Stimulated activated CD4-positive, alpha-beta T cell treated with anti-CD3 and anti-CD28 coated beads, Interleukin-15, amount 100 ng/mL, for 24 hours (primary cell): ENCODE measurements around the gene USP16.
"Not testable (repeated sequence)": the region's sequence is repeated elsewhere in the genome, so short reads cannot be mapped to it uniquely, and the experiment has no call there.

Source experiments
- DNase-seq: peaks from one replicate; pipeline ENCODE4 v3.0.0-alpha.2; 2020

The USP16 gene

GRCh38 chr21:29024474-29025327 lies at the start of gene USP16:
TSS of gene USP16 (plus strand) at chr21:29024668. CDS start at chr21:29027914, 3,246 bp downstream.
- DNase-seq = peak; percentile 93

GRCh38 chr21:28975397-28975796 lies 49.1 kb upstream of the USP16 start:
- DNase-seq = no peak

GRCh38 chr21:28979092-28979491 lies 45.4 kb upstream of the USP16 start:
- DNase-seq = no peak

- no peak for DNase-seq
Observed at GRCh38 chr21:28982637-28983036, 41.8 kb upstream of the USP16 start.

GRCh38 chr21:28986677-28987076 lies 37.8 kb upstream of the USP16 start:
- no peak for DNase-seq

GRCh38 chr21:28988146-28988545 lies 36.3 kb upstream of the USP16 start:
- peak; percentile 44 for DNase-seq

- no peak for DNase-seq
Observed at GRCh38 chr21:28991861-28992525, 32.5 kb upstream of the USP16 start.

- DNase-seq = peak; percentile 99
Observed at GRCh38 chr21:28992526-28993292, 31.8 kb upstream of the USP16 start, which contains the start of gene LTN1. TSS of gene LTN1 (minus strand) at chr21:28992877. CDS start at chr21:28992805, 72 bp downstream.

GRCh38 chr21:28993293-28993629 lies 31.2 kb upstream of the USP16 start:
- DNase-seq = no peak

- DNase-seq = peak; percentile 95
Observed at GRCh38 chr21:29002442-29003144, 21.9 kb upstream of the USP16 start.

GRCh38 chr21:29005696-29006095 lies 18.8 kb upstream of the USP16 start:
- DNase-seq = no peak

GRCh38 chr21:29007135-29007534 lies 17.3 kb upstream of the USP16 start:
- DNase-seq = no peak

- no peak for DNase-seq
Observed at GRCh38 chr21:29007810-29008209, 16.7 kb upstream of the USP16 start.

- no peak for DNase-seq
Observed at GRCh38 chr21:29008367-29008766, 16.1 kb upstream of the USP16 start.

GRCh38 chr21:29011236-29011635 lies 13.2 kb upstream of the USP16 start:
- not testable (repeated sequence) for DNase-seq

GRCh38 chr21:29017639-29018237 lies 6.7 kb upstream of the USP16 start:
- no peak for DNase-seq

- no peak for DNase-seq
Observed at GRCh38 chr21:29018540-29018939, 5.9 kb upstream of the USP16 start.

- DNase-seq = no peak
Observed at GRCh38 chr21:29022166-29022565, 2.3 kb upstream of the USP16 start.

- DNase-seq = no peak
Observed at GRCh38 chr21:29025328-29025713, 853 bp downstream of the USP16 start.

GRCh38 chr21:29029524-29029923 lies 5.1 kb downstream of the USP16 start:
- no peak for DNase-seq

GRCh38 chr21:29030909-29031308 lies 6.4 kb downstream of the USP16 start:
- no peak for DNase-seq

GRCh38 chr21:29033301-29033700 lies 8.8 kb downstream of the USP16 start:
- DNase-seq = no peak
